Left lung (tissue), 10 donors: ENCODE data around the gene MDGA2. TPM values are rescaled to one million over a fixed set of nuclear protein-coding genes. Genes with fewer than 3 reads are reported as not detected.
"Not testable (repeated sequence)": the region's sequence is repeated elsewhere in the genome, so short reads cannot be mapped to it uniquely, and the experiment has no call there.

Source experiments
- ATAC-seq: fragments of 200-7000 bp; cut with Tn5 transposase; one replicate; pipeline ENCODE4 v1.9.1; 2020; ENCODE audit warnings: moderate library complexity
- DNase-seq, 4 donors: peaks; one replicate each; pipeline ENCODE4 v3.0.0-alpha.2; 2013 to 2020
- H3K27ac ChIP-seq, 2 donors: fragments of 200-600 bp; sonication (generic) in 1 of 2; one replicate each; pipeline versions ENCODE4 v1.5.0 to v1.8.0; 2020 to 2021
- H3K27me3 ChIP-seq, 2 donors: fragments of 200-600 bp; sonication (generic) in 1 of 2; one replicate each; pipeline versions ENCODE4 v1.5.0 to v1.8.0; 2020 to 2021
- H3K36me3 ChIP-seq, 2 donors: fragments of 200-600 bp; sonication (generic) in 1 of 2; one replicate each; pipeline versions ENCODE4 v1.5.0 to v1.8.0; 2020 to 2021
- H3K4me1 ChIP-seq, 2 donors: fragments of 200-600 bp; one replicate each; pipeline ENCODE4 v1.8.0; 2021
- H3K4me3 ChIP-seq, 2 donors: fragments of 200-600 bp; sonication (generic) in 1 of 2; one replicate each; pipeline versions ENCODE4 v1.5.0 to v1.8.0; 2020 to 2021; ENCODE audit warnings: mild to moderate bottlenecking in 1 of 2
- H3K9me3 ChIP-seq, 2 donors: fragments of 200-600 bp; sonication (generic) in 1 of 2; one replicate each; pipeline versions ENCODE4 v1.5.0 to v1.8.0; 2020 to 2021
- CTCF ChIP-seq, 2 donors: fragments of 200-600 bp; sonication (generic) in 1 of 2; IDR thresholded peaks; one replicate each; pipeline versions ENCODE4 v1.5.0 to v1.8.0; 2021; ENCODE audit warnings: antibody characterized with exemption in 2 of 2
- intact Hi-C, 2 donors: fragments of 100-400 bp; cut with DNase I; formaldehyde crosslinking; loops; one replicate each; pipeline versions ENCODE4 v1.11.2 to v1.14.2; 2022
- polyA plus RNA-seq, 6 donors: library from polyadenylated mRNA; unstranded; fragments of 120-200 nt; gene quantifications; one replicate each; pipeline ENCODE4 v1.2.1, GENCODE V29; 2013; ENCODE audit not compliant: insufficient read length in 6 of 6
- total RNA-seq, 2 donors: library from RNA; stranded (reverse); fragmentation: NEBNext Ultra II Directional; extraction: Animal tissue kit (Norgen Biotek cat#: 25700); gene quantifications; one replicate each; pipeline ENCODE4 v1.2.1, GENCODE V29; 2021
- donor health status: DM: no; HTN: yes; CAD: no.
- donor health status: DM: no; HTN: no; CAD: no.

MDGA2 gene
- total and polyA plus RNA-seq, 8 donors, result 0.14 to 0.62 (median 0.36) TPM; not detected in 1

GRCh38 chr14:47261350-47261749, 414.1 kb downstream of the MDGA2 start:
- ATAC-seq, result no peak
- H3K9me3 ChIP-seq, result no peaks in the 10 kb centered on the region
- no peaks in the 10 kb centered on the region for H3K4me1 ChIP-seq
- H3K4me3 ChIP-seq, result no peak overlapping the region
- no peak for DNase-seq
- H3K27ac ChIP-seq, result no peak overlapping the region
- H3K27me3 ChIP-seq, result no peaks in the 10 kb centered on the region
- no peak for TF ChIP-seq CTCF (IDR thresholded peaks at IDR 0.05)
- H3K36me3 ChIP-seq, result no peaks in the 10 kb centered on the region
- intact Hi-C loops, result no loop called here

GRCh38 chr14:47259796-47260195, 415.6 kb downstream of the MDGA2 start:
- Histone ChIP-seq H3K36me3 (no peaks in the 10 kb centered on the region), H3K9me3 (peaks cover 0 to 1% of the 10 kb centered on the region in 2 donors), H3K4me1 (no peaks in the 10 kb centered on the region), H3K27ac (no peak overlapping the region), H3K4me3 (no peak overlapping the region), H3K27me3 (no peaks in the 10 kb centered on the region)
- ATAC-seq, result no peak
- TF ChIP-seq CTCF (IDR thresholded peaks at IDR 0.05), result no peak
- intact Hi-C loops, result no loop called here
- DNase-seq, result no peak

- intact Hi-C loops, result no loop called here
- H3K27ac ChIP-seq, result no peak overlapping the region
- H3K4me1 ChIP-seq, result no peaks in the 10 kb centered on the region
- no peak for DNase-seq
- H3K36me3 ChIP-seq, result no peaks in the 10 kb centered on the region
- H3K4me3 ChIP-seq, result no peak overlapping the region
- no peak for ATAC-seq
- H3K9me3 ChIP-seq, result peaks cover 0 to 16% of the 10 kb centered on the region in 2 donors
- no peak for TF ChIP-seq CTCF (IDR thresholded peaks at IDR 0.05)
- H3K27me3 ChIP-seq, result no peaks in the 10 kb centered on the region
Observed at GRCh38 chr14:47257013-47257412, 418.4 kb downstream of the MDGA2 start.

- ATAC-seq, result no peak
- Histone ChIP-seq H3K27me3 (no peaks in the 10 kb centered on the region), H3K36me3 (no peaks in the 10 kb centered on the region), H3K9me3 (peaks cover 0 to 16% of the 10 kb centered on the region in 2 donors), H3K4me3 (no peak overlapping the region), H3K27ac (no peak overlapping the region), H3K4me1 (no peaks in the 10 kb centered on the region)
- intact Hi-C loops, result no loop called here
- TF ChIP-seq CTCF (IDR thresholded peaks at IDR 0.05), result no peak
- DNase-seq, result no peak
Observed at GRCh38 chr14:47252802-47253201, 422.6 kb downstream of the MDGA2 start.

- ATAC-seq, result no peak
- intact Hi-C loops, result no loop called here
- no peak for TF ChIP-seq CTCF (IDR thresholded peaks at IDR 0.05)
Observed at GRCh38 chr14:47246367-47246766, 429.0 kb downstream of the MDGA2 start.

GRCh38 chr14:47242579-47242978, 432.8 kb downstream of the MDGA2 start:
- H3K4me1 ChIP-seq, H3K27me3 ChIP-seq, DNase-seq, H3K27ac ChIP-seq, H3K36me3 ChIP-seq, H3K9me3 ChIP-seq, ATAC-seq, intact Hi-C loops, H3K4me3 ChIP-seq: not testable (repeated sequence)

More at GRCh38 chr14:47246367-47246766, 429.0 kb downstream of the MDGA2 start:
- Histone ChIP-seq H3K27me3 (no peaks in the 10 kb centered on the region), H3K27ac (no peak overlapping the region), H3K4me3 (no peak overlapping the region), H3K36me3 (no peaks in the 10 kb centered on the region), H3K4me1 (no peaks in the 10 kb centered on the region), H3K9me3 (peaks cover 0 to 2% of the 10 kb centered on the region in 2 donors)
- no peak for DNase-seq
